NT2/D1 (cell line): ENCODE measurements around the gene SREBF1.

ENCODE experiments used
- YY1 ChIP-seq: IDR thresholded peaks from 2 replicates; pipeline ENCODE4 v1.6.1; 2011; ENCODE audit not compliant: insufficient read length, insufficient read depth
- ZNF274 ChIP-seq: IDR thresholded peaks from 2 replicates; pipeline ENCODE4 v1.6.1; 2011; ENCODE audit warnings: mild to moderate bottlenecking, low read depth, low read length

DNA sequence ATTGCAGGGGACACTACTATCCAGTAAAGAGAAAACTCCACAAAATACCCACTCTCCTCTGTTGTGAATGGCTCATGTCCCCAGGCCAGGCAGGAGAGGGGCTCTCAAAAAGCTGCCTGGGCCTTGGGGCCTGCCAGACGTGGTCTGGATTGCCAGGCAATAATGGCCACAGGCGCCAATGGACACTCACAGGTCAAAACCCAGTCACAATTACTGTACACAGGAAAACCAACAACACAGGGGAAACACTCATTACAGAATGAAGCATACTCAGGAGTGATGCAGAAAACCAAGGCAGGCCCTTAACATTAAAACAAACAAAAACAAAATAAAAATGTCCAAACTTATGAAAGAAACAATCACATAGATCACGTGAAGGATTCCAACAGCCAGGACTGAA lies 35.1 kb upstream of the SREBF1 start:
- TF ChIP-seq ZNF274 (no peak), YY1 (no peak)
